Left cardiac atrium (tissue), 4 donors: ENCODE measurements around the gene CDC42EP4. TPM values are rescaled to one million over a fixed set of nuclear protein-coding genes. Genes with fewer than 3 reads are reported as not detected.
A peak's percentile ranks its signal among the peaks of the same experiment; 100 is the strongest.

Source experiments
- ATAC-seq, 2 donors: fragments of 200-7000 bp; cut with Tn5 transposase; one replicate each; pipeline ENCODE4 v1.9.1; 2020; ENCODE audit warnings: mild to moderate bottlenecking in 2 of 2, moderate library complexity in 2 of 2
- DNase-seq: peaks from one replicate; pipeline ENCODE4 v3.0.0-alpha.2; 2020
- intact Hi-C, 2 donors: fragments of 100-400 bp; cut with DNase I; formaldehyde crosslinking; loops; one replicate each; pipeline versions ENCODE4 v1.14.1 to v1.15.1; 2022 to 2023
- total RNA-seq, 2 donors: library from RNA; stranded (reverse); fragmentation: NEBNext Ultra II Directional; extraction: Animal tissue kit (Norgen Biotek cat#: 25700); gene quantifications; one replicate each; pipeline ENCODE4 v1.2.1, GENCODE V29; 2021
- donor health status: DM: no; HTN: yes; CAD: no.
- donor health status: DM: no; HTN: yes; CAD: no; lungs with severe emphysema.
- donor health status: DM: yes; HTN: yes; CAD: no.
- donor health status: Dilated cardiomyopathy.

The CDC42EP4 gene
- total RNA-seq, 2 donors from 2014 or later = 44.9 to 80.5 TPM

- ATAC-seq (peak; percentile 6 to 30), DNase-seq (peak; percentile 90)
- intact Hi-C loops = no loop called here
Measured at GRCh38 chr17:73308017-73308823, 3.6 kb downstream of the CDC42EP4 start.

GRCh38 chr17:73307130-73307529 is 4.7 kb downstream of the CDC42EP4 start:
- ATAC-seq (no peak), DNase-seq (no peak)
- intact Hi-C loops = no loop called here

GRCh38 chr17:73305845-73306836 is 5.7 kb downstream of the CDC42EP4 start:
- ATAC-seq = no peak
- no peak for DNase-seq
- intact Hi-C loops = no loop called here

- ATAC-seq (peak; percentile 55 to 59), DNase-seq (peak; percentile 87)
- intact Hi-C loops = no loop called here
Measured at GRCh38 chr17:73304971-73305812, 6.6 kb downstream of the CDC42EP4 start.

DNA sequence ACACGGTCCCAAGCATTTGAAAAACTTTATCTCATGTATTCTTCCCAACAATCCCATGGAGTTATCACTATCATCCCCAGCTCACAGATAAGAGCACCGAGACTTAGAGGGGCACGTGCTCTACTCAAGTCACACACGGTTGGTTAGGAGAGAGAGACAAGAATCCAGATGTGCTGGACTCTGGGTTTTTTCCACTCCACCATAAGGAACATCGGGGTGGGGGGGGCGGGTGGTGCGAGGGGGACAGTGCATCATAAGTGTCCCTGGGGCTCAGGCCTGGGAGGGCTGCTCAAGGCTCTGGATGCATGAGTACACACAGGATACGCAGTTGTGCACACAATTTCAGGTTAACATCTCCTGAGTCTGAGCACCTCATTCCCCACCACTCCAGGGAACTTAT is 7.4 kb downstream of the CDC42EP4 start:
- ATAC-seq = peak in 1 of 2 donors; percentile 0
- DNase-seq = no peak
- intact Hi-C loops = no loop called here

- ATAC-seq (no peak), DNase-seq (no peak)
- intact Hi-C loops = no loop called here
Measured at GRCh38 chr17:73302189-73302588, 9.6 kb downstream of the CDC42EP4 start.

DNA sequence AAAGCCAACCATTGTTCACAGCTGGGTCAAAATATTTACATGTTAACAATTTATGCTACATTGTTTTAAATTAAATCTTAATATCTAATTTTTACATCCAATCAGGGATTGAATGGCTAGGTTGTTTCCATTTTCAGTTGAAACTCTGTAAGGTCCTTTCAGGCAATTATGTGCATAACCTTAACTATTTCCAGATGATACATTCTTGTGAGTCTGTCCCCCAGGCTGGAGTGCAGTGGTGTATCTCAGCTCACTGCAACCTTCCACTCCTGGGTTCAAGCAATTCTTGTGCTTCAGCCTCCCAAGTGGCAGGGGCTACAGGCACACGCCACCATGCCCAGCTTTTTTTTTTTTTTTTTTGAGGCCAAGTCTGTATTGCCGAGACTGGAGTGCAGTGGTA is 10.4 kb downstream of the CDC42EP4 start:
- intact Hi-C loops = no loop called here
- DNase-seq = no peak
- ATAC-seq = no peak

- intact Hi-C loops = no loop called here
- no peak for DNase-seq
- ATAC-seq = no peak
Measured at GRCh38 chr17:73300392-73300791, 11.4 kb downstream of the CDC42EP4 start.

- intact Hi-C loops = no loop called here
- DNase-seq = no peak
- ATAC-seq = peak in 1 of 2 donors; percentile 14
Measured at GRCh38 chr17:73297934-73298861, 13.6 kb downstream of the CDC42EP4 start.

DNA sequence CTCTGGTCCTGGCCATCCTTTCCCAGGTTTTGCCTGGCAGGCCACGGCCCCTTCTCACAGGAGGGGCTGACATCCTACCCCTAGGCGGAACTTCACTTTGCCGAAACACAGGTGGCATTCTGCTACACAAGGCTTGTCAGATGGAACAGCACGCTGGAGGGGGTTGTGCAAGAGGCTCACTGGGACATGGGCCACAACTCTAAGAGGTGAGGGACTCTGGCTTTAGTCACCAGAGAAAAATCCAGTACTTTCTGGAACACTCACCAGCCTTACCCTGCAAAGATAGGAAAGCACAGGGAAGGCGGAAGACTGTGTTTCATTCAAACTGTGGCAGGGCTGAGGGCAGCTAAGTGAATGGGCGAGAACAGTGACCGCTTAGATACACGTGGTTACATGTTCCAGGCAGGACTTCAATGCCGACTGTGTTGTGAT is 18.3 kb downstream of the CDC42EP4 start:
- peak; percentile 33 to 41 for ATAC-seq
- intact Hi-C loops = no loop called here
- DNase-seq = peak; percentile 68

- DNase-seq (no peak), ATAC-seq (no peak)
- intact Hi-C loops = no loop called here
Measured at GRCh38 chr17:73293031-73293430, 18.8 kb downstream of the CDC42EP4 start.

DNA sequence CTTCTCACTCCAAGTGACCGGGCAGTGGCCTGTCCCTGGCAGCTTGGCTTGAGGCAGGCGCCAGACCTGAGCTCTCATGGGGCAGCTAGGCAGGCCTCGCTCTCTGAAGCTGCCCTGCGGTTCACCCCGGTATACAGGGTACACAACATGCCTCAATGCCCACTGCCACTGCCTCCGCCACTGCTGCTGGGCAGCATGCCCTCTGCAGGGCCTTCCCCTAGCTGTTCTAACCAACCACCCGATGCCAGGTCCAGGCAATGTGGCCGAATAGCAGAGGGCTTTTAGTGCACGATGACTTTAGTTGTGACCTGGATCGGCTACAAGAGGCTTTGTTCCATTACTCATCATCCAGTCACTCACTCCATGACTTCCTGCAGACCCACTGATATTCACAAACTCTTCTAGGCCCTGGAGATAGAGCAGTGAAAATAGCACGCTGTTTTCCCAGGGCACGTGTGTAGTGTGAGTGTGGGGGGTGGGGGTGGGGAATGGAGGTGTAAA is 19.7 kb downstream of the CDC42EP4 start:
- ATAC-seq = peak; percentile 55 to 70
- peak; percentile 68 for DNase-seq
- intact Hi-C loops = no loop called here

DNA sequence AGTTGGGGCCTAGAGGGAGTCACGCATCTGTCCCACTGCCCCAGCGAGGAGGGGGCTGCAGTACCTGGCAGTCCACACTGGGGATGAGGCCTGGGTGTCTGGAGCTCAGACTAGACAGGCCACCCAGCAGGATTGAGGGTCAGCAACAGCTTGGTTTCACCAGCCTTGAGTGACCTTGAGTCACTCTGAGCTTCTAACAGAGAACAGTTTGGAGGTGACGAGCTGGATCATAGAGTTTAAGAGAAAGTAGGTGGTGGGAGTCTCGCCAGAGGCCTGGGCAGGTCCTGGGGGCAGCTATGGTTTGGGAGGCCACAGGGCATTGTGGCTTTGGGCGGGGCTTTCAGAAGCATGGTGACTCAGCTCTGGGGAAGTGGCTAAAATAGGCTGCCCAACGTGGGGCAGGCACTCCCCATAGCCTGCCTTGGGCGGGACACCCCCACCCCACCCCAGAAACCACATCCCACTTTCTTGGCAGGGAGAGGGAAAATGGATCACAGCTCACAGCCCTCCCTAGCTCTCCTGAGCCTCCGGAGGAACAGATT is 20.5 kb downstream of the CDC42EP4 start:
- intact Hi-C loops = no loop called here
- DNase-seq = peak; percentile 82
- peak; percentile 21 to 77 for ATAC-seq

DNA sequence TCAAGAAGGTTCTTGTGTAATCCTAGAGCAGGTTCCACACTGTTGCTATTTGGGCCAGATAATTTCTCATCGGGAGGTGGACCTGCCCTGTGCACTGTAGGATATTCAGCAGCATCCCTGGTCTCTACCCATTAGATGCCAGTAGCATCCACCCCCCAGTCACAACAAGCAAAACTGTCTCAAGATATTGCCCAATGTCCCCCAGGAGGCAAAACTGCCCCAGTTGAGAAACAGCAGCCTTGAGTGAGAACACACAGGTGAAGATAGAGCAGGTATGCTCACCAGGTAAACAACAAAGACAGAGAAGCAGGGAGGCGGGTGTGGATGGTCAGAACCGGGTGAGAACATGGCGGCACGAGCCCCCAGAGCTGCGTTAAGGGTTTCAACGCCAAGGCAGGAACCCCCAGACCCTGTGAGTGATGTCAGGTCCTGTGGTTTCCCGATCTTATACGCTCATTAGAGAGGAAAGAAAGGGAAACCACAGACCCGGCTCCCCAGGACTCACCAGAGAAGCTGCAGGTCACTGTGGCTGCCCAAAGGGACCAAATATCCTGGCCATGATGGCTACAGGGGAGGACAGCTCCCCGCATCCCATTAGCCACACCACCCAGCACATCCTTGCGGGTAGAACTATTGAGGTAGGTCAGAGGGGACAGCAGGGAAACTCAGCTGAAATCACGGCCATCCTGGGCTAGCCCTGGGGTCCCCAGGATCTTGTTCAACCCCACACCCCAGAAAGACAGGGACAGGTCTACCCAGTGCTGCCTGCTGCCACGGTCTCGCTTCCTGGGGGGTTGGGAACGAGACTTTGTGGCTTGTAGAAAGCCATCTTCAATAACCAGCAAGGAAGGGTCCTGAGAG is 21.2 kb downstream of the CDC42EP4 start:
- ATAC-seq (no peak), DNase-seq (no peak)
- intact Hi-C loops = no loop called here

- ATAC-seq (no peak), DNase-seq (no peak)
- intact Hi-C loops = no loop called here
Measured at GRCh38 chr17:73289549-73290254, 22.1 kb downstream of the CDC42EP4 start.
